DMS153 treated with DMSO at 0.1 percent for 48 hours (cell line): ENCODE results near the gene UST.
"Not testable (repeated sequence)": the region's sequence is repeated elsewhere in the genome, so short reads cannot be mapped to it uniquely, and the experiment has no call there.

Experiments used
- DNase-seq: peaks from one replicate; lab custom pipeline; 2025; ENCODE audit not compliant: unreplicated experiment; lab: John Stamatoyannopoulos, UW

Gene UST

GRCh38 chr6:148735989-148736388, 10.8 kb upstream of the UST start:
- DNase-seq = no peak

DNA sequence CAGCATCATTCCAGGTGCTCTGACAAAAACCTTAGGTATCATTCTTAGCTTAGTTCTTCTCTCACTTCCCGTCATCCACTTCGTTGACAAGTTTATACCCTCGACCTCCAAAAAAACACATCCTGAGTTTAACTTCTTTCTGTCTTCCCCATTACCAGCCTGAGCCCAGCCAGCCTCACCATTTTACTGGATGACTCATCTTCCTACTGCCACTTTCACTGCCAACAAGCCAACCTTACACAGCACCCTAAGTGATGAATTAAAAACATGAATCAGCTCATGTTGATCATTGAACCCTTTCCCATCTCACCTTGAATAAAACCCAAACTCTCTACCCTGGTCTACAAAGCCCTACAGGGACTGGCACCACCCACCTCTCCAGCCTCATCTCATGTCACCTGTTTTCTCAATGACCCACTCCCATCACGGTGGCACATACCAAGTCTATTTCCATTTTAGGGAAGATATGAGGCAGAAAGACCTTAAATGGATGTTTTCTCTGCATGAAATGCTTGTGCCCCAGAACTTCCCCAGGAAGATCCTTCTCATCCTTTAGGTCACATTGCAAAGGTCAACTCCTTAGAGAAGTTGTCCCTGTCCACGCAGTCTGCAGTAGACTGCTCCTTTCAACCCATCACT, 9.9 kb upstream of the UST start:
- no peak for DNase-seq

DNA sequence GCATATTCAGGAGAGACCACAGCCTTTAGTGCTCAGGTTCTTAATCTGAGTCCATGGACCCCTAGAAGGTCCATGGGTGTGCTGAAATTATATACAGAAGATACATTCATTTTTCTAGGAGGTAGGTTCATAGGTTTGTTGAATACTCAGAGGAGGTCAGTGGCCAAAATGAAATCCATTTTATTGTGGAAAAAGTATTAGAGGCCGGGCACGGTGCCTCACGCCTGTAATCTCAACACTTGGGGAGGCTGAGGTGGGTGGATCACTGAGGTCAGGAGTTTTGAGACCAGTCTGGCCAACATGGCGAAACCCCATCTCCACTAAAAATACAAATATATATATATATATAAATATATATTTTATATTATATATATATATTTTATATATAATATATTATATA, 9.0 kb upstream of the UST start:
- DNase-seq = no peak

DNA sequence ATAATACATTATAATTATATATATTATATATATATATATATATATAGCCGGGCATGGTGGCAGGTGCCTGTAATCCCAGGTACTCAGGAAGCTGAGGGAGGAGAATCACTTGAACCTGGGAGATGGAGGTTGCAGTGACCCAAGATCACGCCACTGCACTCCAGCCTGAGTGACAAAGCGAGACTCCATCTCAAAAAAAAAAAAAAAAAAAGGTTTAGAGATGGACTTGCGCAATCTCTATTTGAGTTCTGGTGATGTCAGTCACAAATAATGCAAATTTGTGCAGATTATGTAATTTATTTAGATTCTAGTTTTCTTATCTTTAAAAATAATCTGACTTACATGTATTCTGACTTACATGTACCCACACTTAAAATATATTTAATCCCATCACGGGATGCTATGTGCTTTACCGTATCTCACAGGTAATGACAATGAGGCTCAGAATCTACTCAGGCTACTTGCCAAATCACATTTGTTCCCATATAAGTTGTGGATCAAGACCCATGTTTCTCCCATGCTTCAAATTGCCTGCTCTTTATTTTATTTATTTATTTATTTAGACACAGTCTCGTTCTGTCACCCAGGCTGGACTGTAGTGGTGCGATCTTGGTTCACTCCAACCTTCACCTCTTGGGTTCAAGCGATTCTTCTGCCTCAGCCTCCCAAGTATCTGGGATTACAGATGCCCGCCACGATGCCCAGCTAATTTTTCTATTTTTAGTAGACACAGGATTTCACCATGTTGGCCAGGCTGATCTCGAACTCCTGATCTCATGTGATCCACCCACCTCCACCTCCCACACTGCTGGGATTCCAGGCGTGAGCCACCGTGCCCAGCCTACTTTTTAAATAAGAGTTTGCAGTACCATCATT, 7.6 kb upstream of the UST start:
- DNase-seq = no peak

DNA sequence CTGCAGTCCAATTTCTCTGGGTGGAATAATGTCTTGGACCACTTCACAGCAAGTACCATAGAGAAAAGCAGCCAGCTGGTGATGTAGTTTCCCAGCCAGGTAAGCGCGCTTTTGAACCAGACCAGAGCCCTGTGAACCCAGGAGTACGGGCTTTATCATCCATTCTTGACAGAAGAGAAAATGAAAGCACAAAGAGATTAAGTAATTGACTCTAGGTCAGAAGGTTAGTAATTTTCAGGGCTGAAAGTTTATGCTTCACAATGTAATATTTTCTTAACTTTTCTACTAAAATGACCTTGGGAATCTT, 7.1 kb upstream of the UST start:
- no peak for DNase-seq

DNA sequence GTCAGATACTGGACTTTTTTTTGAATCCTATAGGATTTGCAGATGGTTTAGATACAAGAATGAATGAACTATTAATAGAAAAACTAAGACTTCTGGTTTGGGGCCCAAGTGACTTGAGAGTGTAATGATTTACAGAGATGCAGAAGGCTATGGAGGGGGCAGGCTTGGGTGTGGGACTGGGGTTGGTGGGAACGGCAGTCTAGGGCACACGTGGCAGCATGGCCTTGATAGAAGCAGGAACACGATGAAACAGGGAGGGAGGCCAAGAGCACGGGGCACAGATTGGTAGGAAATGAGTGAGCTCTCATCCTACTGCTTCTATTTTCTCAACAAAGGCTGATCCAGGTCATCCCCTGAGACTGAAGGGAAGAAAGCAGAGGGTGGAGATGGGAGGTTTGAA, 3.4 kb upstream of the UST start:
- DNase-seq = no peak

GRCh38 chr6:148745926-148746325, 904 bp upstream of the UST start:
- no peak for DNase-seq

GRCh38 chr6:148747145-148747470, 278 bp downstream of the UST start:
- DNase-seq = no peak

DNA sequence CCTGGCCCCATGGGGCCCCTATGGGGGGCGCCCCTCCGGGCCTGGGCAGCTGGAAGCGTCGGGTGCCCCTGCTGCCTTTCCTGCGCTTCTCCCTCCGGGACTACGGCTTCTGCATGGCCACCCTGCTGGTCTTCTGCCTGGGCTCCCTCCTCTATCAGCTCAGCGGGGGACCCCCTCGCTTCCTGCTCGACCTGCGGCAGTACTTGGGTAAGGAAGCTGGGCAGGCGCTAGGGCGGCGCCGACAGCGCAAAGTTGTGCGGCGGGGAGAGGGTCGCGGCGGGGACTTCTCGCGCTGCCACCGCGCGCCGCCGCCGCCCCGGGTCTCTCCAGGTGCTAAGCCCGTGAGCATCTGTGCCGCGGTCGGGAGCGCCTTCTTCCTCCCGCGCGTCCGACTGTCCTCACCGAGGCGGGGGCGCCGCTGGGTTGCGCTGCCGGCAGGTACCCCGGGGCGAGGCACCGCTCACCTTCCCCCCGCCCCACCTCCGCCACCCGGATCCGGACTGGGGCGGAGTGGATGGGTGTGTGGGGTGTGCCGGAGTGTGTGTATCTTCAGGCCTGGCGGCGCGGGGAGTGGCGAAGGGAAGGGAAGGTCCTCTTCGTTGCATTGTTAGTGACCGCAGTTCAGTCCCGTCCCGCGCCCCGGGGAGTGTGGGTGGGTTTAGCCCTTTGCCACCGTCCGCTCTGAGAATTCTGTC, 788 bp downstream of the UST start:
- no peak for DNase-seq

GRCh38 chr6:148749674-148750073, 2.8 kb downstream of the UST start:
- no peak for DNase-seq

DNA sequence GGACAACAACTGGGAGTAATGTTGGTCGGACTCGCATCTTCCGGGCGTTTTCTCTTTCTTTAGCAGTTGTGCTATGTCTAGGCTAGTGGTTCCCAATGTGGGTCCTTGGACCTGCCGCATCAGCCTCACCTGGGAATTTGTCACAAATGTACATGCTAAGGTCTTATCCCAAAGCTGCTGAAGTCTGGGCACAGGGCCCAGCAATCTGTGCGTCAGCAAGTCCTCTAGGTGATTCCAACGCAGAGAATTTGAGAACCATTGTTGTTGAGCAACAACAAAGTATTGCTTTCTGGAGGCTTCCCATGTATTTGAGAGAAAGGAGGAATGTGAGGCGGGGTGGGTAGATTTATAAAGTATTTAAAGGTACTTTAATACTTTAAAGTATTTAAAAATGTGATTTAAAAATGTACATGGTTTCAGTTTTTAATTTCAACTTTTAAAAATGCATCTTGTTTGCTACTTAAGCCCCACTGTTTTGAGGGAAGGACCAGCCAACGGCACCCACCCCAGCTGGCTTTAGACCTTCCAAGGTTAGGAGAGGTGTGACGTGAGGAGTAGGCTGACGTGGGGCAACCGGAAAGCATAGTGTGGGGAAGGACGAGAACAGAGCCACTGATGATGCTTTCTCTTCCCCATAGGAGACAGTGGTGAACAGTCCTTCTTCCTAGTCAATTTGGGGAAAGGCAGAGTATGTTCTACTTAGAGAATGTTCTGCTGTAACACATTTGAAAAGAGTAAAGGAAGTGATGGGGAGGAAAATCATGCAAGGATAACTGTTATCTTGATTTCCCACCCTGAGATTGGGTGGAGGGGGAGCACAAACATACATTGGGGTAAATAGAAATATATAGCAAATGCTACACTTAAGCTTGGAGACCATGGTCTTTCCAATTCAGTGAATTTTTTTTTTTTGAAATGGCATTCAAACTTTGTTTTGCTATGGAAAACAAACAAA, 4.3 kb downstream of the UST start:
- no peak for DNase-seq

GRCh38 chr6:148751793-148752170, 5.0 kb downstream of the UST start:
- DNase-seq = no peak

DNA sequence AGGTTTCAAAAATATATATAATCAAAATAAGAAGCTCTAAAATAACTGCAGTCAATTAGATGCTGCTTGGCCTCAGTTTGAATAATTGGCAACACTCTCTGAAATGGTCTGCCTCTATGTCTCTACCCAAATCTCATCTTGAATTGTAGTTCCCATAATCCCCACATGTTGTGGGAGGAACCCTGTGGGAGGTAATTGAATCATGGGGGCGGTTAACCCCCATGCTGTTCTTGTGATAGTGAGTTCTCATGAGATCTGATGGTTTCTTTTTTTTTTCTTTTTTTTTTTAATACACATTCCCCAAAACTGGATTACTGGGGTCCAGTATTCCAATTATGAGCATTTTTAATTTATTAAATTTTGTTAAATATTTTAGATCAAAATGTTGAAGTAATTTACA, 8.5 kb downstream of the UST start:
- DNase-seq = not testable (repeated sequence)

DNA sequence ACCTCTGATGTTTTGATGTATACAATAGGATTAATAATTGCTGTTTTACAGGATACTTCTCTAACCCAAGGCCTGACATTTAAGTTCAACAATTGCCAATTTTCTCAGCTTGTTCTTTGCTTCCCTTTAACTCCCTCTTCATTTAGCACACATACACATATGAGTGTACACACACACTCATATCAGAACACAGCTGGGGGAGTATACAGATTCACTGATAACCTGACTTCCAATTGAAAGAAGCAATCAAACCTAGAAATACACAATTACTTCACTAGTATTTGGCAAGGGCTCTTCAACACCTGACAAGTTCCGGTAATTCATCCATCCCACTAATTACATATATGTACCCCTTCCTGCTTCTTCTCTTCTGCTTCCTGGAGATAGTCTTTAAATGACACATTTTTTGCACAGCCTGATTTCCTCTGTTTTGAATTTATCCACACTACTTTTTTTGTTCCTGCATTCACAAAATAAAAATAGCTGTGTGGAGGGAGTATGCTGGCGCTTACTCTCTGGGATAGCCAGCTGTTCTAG, 11.2 kb downstream of the UST start:
- no peak for DNase-seq

- DNase-seq = no peak
Observed at GRCh38 chr6:148758492-148758891, 11.7 kb downstream of the UST start.

DNA sequence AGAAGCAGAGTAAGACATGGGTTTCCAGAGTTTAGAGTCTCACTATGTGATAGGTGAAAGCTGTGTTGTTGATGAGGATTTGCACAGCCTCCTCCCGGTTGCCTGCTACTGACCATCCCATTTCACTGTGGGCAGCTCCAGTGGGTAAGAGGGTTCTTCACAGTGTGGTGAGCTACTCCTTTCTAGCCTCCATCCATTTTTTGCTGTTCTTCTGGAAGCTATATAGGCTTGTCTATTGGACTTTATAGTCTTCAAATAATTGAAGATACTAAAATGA, 13.4 kb downstream of the UST start:
- no peak for DNase-seq

DNA sequence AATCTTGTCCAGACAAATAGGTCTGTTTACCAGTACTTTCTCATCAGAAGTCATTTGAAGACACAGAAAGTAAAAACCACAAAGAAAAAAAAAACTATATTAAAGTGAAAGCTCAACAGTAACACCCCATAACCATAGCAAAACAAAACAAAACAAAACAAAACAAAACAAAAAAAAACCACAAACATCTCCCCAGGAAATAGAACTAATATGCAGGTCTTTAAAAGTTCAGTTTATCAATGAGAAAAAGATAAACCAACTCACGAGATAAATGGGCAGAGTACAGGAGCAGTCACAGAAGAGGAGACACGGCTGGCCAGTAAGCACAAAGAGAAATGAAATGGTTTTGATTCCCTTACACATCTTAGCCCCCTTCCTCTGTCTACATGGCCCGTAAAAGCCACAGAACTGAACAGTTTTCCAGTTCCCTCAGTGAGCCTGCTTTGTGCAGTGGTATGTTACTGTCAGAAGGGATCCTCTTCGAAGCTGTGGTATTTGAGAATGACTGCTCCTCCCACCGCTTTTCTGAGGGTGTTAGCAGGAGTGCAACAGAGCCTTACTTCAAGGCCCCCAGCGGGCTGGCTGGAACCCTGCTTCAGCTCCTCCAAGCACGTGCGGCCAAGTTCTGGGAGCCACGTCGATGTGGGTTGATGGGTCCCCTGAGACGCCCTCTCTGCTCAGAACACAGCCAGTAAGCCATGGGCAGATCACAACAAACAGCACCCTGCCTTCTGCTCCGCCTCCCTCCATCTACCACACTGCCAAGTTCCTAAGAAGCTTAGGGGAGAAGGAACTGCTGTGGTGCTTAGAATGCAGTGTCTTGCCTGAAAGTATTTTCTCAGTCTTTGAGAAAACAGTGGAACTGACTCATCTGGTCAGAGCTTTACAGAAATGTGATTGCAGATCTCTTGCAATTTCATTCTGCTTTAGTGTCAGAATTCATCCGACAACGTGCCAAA, 14.0 kb downstream of the UST start:
- no peak for DNase-seq

GRCh38 chr6:148761527-148762011, 14.7 kb downstream of the UST start:
- no peak for DNase-seq

- DNase-seq = no peak
Observed at GRCh38 chr6:148762231-148762630, 15.4 kb downstream of the UST start.
